GM12875 (cell line): ENCODE measurements around the gene DMP1.

Experiments used
- H3K4me3 ChIP-seq: one replicate; pipeline ENCODE4 v1.5.1; 2011; ENCODE audit warnings: low read depth, low read length, control low read depth
- TF ChIP-seq, protein P1 (sequence below): IDR thresholded peaks from 2 replicates; pipeline ENCODE4 v1.5.1; 2011; ENCODE audit warnings: low read depth, mild to moderate bottlenecking, control low read depth, inconsistent platforms, low read length, moderate library complexity, borderline replicate concordance; ENCODE audit not compliant: insufficient read depth

The DMP1 gene

DNA sequence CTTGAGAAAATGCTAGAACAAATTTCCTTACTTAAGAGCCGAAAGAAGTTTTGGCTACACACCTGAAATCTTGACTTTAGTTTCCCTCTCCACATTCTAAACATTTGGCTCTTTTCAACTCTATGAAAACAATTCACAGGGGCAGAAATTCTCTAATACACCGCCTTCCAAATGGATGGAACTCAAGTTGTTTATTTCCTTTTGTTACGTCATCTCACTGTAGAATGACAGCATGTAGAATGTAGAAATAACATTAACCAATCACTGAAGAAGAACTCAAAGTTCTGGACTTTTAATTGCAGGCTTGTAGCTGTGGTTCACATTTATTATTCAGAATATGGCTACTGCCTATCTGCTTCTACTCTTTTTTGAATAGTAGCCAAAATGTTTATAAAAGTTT, 1.9 kb downstream of the DMP1 start:
- H3K4me3 ChIP-seq, result no peak overlapping the region
- TF ChIP-seq, protein P1, sequence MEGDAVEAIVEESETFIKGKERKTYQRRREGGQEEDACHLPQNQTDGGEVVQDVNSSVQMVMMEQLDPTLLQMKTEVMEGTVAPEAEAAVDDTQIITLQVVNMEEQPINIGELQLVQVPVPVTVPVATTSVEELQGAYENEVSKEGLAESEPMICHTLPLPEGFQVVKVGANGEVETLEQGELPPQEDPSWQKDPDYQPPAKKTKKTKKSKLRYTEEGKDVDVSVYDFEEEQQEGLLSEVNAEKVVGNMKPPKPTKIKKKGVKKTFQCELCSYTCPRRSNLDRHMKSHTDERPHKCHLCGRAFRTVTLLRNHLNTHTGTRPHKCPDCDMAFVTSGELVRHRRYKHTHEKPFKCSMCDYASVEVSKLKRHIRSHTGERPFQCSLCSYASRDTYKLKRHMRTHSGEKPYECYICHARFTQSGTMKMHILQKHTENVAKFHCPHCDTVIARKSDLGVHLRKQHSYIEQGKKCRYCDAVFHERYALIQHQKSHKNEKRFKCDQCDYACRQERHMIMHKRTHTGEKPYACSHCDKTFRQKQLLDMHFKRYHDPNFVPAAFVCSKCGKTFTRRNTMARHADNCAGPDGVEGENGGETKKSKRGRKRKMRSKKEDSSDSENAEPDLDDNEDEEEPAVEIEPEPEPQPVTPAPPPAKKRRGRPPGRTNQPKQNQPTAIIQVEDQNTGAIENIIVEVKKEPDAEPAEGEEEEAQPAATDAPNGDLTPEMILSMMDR, result no peak

DNA sequence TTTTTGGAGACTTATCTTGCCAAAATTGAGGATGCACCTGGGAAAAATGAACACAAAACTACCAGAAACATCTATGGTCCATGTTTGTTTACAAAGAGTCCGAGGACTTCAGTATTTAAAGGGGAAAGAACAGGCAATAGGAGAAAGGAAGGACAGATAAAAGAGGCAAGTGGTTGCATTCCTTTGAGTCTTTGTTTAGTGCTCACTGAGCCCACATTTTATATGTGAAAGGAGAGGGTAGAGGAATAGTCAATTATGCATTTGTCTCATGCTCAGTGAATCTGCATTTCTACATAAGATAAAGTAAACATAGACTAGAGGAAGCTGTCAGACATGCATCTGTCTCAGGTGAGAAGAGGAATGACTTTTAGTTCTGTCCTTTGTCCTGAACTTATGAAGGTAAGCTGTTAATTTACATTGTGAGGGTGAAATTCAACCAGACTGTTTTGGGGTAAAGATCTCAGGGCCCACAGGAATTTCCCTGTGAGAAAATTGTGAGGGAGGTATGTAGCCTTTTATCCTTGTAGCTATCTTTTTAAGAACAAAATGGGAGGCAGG, 4.5 kb downstream of the DMP1 start:
- TF ChIP-seq, protein P1, result no peak
- no peak overlapping the region for H3K4me3 ChIP-seq

DNA sequence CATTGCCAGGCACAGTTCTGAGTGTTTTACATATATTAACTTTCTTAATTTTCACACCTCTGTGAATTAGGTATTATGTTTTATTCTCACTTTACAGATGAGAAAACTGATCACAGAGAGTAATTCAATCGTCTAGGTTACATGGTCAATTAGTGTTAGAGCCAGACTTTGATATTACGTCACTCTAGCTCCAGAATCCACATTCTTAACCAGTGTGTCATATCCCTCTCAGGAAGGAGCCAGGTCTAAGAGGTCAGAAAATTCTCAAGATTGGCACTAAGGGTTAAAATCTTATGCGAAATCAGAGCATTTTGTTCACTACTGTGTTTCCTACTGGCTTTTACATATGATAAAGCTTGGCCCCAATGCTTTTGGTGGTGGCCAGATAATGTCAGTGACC, 7.4 kb downstream of the DMP1 start:
- TF ChIP-seq, protein P1, result no peak

DNA sequence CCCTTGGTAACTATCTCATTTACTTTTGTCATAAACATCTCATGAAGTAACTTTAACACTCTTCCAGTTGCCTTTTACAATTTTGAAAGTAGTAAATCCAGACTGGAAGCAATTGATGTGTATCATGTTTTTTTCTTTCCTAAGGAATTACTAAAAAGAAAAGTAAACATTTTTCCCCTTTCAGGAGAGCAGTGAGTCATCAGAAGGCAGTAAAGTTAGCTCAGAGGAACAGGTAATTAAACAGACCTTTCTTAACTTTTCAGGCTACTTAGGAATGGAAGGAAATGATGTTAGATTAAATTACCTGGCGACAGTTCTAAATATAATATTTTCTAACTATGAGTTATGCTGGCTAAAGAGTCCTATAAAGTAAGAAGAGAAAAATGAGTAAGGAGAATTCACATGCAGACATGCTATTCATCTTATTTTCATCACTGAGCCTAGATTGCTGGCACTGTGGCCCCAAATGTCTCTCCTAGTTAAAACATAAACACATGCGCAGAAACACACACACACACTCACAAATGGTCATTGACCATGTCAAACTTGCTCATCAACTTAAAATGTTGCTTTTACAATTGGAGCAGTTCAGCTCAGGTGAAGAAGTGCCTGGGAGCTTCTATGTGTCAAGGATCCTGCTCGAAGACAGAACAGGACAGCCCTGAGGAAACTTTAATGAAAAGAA, 9.3 kb downstream of the DMP1 start:
- no peak overlapping the region for H3K4me3 ChIP-seq
- TF ChIP-seq, protein P1, result no peak

More for the DNA sequence above, 7.4 kb downstream of the DMP1 start:
- no peak overlapping the region for H3K4me3 ChIP-seq

DNA sequence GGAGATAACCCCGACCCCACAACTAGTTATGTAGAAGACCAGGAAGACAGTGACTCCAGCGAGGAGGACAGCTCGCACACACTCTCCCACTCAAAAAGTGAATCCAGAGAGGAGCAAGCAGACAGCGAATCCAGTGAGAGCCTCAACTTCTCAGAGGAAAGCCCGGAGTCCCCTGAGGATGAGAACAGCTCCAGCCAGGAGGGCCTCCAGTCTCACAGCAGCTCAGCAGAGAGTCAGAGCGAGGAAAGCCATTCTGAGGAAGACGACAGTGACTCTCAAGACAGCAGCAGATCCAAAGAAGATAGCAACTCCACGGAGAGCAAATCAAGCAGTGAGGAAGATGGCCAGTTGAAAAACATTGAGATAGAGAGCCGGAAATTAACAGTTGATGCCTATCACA, 12.8 kb downstream of the DMP1 start:
- TF ChIP-seq, protein P1, result no peak
- no peak overlapping the region for H3K4me3 ChIP-seq

DNA sequence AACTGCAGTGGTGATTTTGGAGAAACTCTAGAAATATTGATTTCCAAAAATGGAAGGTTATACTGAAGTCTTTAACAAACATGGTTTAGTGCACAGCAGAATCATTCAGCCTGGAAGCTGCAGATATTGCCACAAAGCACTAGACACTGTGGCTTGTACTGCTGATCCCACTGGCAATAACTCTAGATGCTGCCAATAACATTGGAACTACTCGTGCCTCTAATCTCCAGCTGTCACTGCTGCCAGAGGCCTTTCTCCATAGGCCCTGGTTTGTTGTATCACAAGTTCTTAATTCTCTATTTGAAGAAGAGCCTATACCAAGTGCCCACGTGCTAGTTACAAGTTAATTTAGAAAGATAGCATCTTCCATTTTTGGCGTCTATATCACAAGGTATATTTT, 19.3 kb downstream of the DMP1 start:
- no peak overlapping the region for H3K4me3 ChIP-seq
- TF ChIP-seq, protein P1, result no peak

DNA sequence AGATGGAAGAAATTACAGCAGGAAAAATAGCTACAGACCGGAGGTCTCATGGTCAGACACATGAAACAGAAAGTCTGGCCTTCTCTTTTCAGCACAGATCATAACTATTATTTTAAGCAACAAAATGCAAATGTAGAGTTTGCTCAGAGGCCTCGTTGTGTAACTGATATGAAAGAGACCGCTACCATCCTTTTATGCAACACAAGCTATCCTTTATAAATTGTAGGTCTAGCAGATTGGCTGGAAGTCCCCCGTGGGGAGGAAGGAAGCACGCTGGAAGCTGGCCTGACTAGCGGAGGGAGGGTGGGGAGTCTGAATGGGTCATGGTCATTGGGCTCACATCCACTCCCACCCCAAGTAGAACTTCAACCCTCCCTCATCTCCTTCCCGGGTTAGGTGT, 27.7 kb downstream of the DMP1 start:
- TF ChIP-seq, protein P1, result no peak

More for the DNA sequence above, 27.7 kb downstream of the DMP1 start:
- H3K4me3 ChIP-seq, result no peak overlapping the region
